Measurements from ENCODE around the gene NCS1.

DNA sequence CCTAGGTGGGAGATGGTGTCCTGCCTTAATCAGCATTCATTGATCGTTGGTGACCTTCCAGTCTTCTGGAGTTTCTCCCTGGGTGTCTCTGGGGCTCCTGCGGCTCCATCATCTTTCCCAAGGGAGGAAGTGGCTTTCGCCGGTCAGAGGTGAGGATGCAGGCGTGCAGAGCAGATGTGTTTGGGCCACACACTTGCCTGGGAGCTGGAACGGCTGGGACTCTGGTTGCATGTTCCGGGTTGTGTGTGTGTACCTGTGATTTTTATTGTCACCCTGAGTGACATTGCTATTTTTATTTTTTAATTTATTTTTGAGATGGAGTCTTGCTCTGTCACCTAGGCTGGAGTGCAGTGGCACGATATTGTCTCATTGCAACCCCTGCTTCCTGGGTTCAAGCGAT is 103.0 kb downstream of the NCS1 start:
- TF ChIP-seq GATA2 (IDR thresholded peaks at IDR 0.05; ENCODE audit: low read depth, low read length) (no peak), GATA3 (IDR thresholded peaks at IDR 0.05; ENCODE audit: low read depth, low read length) (no peak)

All from SH-SY5Y (cell line).